NCI-H1105 (cell line): Measurements from ENCODE around the gene PCED1A.

Experiments
- DNase-seq: peaks from one replicate; lab custom pipeline; 2025; lab: John Stamatoyannopoulos, UW

PCED1A gene

GRCh38 chr20:2804041-2804828 lies 36.2 kb downstream of the PCED1A start:
- no peak for DNase-seq

DNA sequence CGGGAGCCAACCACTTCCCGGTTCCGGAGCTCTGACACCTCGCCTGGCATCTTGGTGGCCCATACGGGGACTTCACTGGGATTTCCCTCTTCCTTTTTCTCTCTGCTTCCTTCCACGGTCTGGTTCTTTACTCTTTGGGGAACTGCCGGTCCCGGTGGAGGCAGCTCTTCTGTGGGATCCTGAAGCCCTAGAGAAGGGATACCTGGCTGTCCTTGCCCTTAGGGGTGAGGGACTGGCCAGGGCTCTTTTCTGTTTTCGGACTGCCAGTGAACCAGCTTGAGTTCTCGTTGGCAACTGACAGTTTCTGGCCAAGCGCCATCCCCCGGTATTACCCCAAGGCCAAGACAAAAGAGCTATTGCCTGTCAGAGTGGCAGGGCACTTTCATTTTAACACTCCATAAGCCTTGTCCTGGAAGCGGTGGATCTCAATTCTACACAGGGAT lies 39.1 kb downstream of the PCED1A start:
- DNase-seq: peak; percentile 16

DNA sequence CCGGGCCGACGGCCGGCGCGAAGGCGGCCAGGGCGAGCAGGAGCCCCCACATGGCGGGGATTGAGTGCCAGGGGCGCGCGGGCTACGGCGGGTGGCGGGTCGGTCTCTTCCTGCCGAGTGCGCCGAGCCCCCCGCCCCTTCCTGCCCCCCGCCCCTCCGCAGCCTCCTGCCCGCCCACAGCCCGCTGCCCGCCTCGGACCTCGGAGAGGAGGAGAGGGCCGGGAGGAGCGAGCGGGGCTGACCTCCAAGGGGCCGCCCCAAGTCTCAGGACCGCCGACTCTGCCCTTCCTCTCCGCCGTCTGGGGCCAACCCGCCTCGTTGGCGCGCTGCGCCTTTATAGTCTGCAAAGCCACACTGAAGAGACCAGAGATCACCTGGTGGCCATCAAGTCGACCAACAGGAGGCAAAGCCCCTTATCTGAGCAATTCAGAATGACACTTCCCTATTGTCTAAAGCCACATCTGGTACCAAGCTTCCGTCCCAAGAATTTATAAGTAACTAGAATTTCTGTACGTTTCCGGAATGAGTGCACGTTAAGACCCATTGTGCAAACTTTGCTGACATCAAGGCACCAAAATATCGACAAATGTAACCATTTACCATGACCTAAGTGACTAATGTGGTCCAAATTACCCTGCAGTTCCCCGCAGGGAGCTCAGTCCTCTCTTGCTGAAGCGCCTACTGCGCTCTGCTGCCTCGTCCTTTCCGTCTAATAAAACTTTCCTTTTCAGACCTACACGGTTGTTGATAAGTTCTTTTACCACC lies 39.8 kb downstream of the PCED1A start, which contains the start of gene CPXM1:
Gene CPXM1 (minus strand): TSS at position 107 of the 765 bp plus-strand sequence. CDS start 55 bp downstream, at position 52.
- DNase-seq: peak; percentile 45

- no peak for DNase-seq
Observed at GRCh38 chr20:2799688-2800520, 40.6 kb downstream of the PCED1A start.

DNA sequence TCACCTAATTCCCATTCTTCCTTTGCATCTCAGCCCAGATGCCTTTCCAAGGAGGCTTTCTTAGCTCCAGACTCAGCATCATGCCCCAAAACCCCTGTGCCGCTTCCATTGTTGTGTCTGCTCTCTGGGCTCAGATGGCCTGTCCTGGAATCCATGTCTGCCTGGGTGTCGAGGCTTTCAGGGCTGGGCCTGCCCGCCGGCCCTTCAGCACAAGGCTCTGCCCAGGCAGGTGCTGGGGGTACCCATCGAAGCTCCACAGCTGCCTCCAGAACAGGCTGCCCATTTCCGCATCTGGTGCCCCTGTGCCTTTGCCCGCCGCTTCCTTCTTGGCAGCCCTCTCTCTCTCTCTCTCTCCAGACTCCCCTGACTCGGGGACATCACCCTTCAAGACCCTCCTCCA lies 41.2 kb downstream of the PCED1A start:
- DNase-seq: no peak

DNA sequence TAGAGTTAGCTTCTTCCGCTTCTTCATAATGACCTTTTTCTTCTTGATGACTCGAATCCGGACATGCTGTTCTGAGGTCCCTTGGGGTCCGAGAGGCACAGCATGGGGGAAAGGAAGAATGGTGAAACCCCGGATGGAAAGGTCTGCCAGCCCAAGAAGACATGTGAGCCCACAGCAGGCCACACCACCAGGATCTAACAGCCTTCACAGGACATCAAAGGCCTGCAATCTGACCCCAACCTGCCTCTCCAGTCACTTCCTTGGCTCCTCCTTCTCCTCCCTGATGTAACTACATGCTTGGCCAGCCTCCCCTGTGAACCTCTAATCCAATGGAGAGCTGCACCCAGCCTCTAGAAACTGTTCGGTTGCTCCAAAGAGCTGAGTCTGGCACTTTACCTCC lies 41.6 kb downstream of the PCED1A start:
- no peak for DNase-seq

- DNase-seq: no peak
Observed at GRCh38 chr20:2798095-2798805, 42.2 kb downstream of the PCED1A start.

GRCh38 chr20:2797136-2797983 lies 43.1 kb downstream of the PCED1A start:
- DNase-seq: no peak

DNA sequence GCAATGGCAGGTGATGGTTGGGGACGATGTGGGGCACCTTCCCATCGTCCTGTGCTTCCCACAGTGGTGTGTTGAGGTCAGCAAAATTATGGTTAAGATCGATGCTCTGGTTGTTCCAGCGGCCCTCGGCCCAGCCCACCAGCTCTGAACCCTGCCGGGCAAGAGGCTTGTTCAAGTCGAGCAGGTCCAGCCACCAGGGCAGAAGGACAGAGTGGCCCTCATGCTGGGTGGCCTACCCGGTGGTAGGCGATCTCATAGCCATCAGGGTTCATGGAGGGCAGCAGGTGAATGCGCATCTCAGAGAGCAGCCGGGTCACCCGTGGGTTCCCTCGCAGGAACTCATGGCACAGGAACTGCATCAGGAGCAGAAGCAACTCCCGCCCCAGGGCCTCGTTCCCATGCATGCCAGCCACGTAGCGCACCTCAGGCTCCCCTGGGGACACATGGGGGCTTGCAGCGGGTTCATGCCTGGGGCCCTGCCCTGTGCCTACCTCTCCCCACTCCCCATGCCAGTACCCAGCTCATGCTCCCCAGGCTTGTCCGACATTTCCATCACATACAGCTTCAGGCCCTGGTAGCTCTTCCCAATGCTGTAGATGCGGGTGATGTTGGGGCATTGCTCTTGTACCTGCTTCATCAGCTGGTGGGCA lies 44.3 kb downstream of the PCED1A start:
- no peak for DNase-seq

DNA sequence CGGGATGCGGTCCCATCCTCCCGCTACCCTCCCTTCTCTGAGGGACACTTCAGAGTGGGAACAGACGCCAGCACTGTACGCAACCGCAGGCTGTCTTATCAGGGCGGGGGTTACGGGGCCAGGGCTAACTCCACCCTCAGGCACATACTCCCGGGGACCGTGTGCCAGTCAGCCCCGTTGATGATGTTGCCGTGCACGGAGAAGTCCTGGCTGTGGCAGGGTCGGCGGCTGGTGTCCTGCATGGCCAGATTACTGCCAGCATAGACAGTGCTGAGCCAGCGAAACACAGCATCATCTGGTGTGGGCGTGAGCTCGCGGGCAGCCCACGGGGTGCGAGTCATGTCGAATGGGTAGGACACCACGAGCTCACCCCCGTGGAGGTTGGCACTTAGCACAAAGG lies 45.0 kb downstream of the PCED1A start:
- no peak for DNase-seq

DNA sequence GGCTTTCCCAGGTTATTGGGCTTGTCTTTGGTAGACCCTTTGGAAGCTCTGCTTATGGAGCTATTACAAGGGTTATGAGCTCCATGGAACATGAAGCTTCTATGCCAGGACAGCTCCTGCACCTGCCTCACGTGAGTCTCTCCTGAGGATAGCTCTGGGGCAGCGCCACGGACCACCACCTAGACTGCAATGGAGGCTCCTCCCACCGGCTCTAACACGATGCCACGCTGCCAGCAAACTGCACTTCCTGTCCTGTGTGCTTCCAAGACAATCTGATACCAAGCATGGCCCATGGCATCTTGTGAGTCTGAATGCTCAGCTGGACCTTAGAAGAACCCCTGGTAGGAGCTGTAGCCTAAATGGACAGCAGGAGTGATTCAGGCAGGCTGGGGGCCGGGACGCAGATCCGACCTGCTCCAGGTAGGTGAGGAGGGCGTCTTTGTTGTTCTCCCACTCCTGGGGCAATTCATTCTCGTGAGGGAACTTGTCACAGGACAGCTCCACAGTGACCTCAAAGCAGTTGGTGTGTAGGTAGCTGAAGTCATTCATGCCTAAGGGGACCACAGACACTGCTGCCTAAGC lies 45.5 kb downstream of the PCED1A start:
- DNase-seq: no peak

DNA sequence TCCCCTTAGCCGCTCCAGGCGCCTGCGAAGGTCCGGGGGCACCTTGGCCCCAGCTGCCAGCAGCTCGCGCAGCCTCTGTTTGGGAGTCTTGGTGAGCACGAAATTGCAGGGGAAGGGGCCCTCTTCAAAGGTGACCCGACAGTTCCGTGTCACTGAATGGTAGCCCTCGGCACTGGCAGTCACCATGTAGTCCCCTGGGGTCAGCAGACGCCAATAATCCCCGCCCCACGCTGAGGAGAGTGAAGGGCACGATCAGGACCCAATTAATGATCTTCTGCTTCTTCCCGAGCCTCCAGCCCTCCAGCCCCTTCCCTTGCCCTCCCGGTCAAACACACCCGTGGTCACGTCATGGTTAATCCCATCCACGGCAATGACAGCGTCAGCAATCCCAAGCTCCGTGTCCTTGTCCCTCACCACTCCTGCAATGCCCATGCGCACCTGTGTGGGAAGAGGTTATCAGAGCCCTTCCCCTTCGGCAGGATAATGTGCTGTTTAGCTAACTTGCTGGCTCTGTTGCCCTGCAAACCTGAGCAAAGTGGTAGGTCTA lies 46.2 kb downstream of the PCED1A start:
- DNase-seq: no peak

DNA sequence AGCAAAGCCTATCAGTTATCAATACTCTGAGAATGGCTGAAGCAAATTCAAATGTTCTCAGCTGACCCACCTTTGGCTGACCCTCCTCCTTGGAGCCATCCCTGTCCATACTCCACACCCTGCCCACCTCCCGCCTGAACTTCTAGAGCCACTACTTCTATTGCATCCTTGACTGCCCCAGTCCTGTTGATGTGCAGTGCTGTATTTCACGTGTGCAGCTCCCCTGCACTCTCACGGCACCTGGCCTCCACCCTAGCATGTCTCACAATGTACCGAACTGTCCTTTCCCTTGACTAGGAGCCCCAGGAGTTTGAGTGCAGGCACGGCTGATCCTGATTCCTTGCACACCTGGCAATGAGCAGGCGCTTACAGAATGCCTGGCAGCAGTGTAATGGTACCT lies 47.0 kb downstream of the PCED1A start:
- DNase-seq: no peak
